Measurements from ENCODE around the gene SEPTIN8.

DNA sequence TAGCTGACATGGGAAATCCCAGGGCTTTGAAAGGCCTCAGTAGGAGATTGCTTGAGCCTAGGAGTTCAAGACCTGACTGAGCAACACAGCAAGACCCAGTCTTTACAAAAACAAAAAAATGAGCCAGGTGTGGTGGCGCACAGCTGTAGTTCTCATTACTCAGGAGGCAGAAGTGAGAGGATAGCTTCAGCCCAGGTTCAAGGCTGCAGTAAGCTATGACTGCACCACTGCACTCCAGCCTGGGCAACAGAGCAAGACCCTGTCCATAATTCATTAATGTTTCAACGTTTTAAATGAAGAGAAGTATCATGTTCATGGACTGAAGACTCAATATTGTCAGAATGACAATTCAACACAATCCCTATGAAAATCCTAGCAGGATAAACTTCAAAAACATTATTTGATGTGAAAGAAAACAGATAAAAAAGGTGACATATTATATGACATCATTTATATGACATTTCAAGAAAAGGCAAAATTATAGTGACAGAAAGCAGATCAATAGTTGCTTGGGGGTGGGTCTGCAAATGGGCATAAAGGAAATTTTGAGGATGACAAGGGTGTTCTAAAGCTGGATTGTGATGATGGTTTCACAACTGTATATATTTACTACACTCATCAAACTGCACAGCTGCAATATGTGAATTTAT is 43.4 kb downstream of the SEPTIN8 start:
- TF ChIP-seq, protein P1, sequence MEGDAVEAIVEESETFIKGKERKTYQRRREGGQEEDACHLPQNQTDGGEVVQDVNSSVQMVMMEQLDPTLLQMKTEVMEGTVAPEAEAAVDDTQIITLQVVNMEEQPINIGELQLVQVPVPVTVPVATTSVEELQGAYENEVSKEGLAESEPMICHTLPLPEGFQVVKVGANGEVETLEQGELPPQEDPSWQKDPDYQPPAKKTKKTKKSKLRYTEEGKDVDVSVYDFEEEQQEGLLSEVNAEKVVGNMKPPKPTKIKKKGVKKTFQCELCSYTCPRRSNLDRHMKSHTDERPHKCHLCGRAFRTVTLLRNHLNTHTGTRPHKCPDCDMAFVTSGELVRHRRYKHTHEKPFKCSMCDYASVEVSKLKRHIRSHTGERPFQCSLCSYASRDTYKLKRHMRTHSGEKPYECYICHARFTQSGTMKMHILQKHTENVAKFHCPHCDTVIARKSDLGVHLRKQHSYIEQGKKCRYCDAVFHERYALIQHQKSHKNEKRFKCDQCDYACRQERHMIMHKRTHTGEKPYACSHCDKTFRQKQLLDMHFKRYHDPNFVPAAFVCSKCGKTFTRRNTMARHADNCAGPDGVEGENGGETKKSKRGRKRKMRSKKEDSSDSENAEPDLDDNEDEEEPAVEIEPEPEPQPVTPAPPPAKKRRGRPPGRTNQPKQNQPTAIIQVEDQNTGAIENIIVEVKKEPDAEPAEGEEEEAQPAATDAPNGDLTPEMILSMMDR (IDR thresholded peaks at IDR 0.05): no peak
- no peak for TF ChIP-seq ZFX (IDR thresholded peaks at IDR 0.05; ENCODE audit: borderline replicate concordance)

Measured in 22Rv1 (cell line).